ENCODE measurements around the gene ADD2. TPM values are rescaled to one million over a fixed set of nuclear protein-coding genes. Genes with fewer than 3 reads are reported as not detected.

ADD2 gene
- polyA plus RNA-seq, 4 donors: 4.2 to 7.5 (median 6.1) TPM

- no peak for DNase-seq (ENCODE audit: low read depth in 4 of 4, low spot score in 2 of 4)
These were observed 17.3 kb upstream of the ADD2 start for GRCh38 chr2:70785137-70785911.

DNA sequence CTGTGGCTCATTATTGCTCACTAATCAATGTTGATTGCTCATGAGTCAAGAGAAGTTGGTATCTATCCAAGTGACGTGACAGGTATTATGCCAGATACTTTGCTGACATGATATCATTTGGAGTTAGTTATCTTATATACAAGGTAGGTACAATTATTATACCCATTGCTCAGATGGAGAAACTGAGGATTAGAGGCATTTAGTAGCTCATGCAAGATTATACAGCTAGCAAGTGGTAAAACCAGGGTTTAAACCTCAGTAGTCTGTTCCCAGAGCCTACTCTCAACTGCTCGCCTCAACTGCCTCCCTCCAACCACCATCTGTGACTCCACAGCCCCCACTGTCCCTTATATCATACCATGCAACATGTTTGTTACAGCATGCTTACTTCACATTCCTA is 16.3 kb upstream of the ADD2 start:
- DNase-seq (ENCODE audit: low read depth in 4 of 4, low spot score in 2 of 4): no peak

- no peak for DNase-seq (ENCODE audit: low read depth in 4 of 4, low spot score in 2 of 4)
These were observed 12.0 kb upstream of the ADD2 start for GRCh38 chr2:70779911-70780545.

DNA sequence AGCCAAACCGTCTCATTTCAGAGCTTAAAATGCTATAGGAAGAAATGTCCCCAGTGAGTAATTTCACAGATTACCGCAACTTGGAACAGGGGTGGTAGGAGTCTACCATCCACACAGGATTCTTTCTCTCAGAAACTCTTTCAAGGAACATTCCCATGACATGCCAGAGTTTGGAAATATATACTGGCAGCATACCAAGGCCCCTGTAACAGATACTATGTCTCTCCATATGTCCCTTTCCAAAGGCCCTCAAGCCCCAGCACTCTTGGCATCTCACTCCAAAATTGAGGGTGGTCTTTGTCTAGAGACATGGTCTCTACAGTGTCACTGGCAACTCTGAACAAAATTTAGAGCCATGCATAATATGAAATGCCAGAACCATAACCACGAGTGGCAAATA is 11.5 kb upstream of the ADD2 start:
- no peak for DNase-seq (ENCODE audit: low read depth in 4 of 4, low spot score in 2 of 4)

DNA sequence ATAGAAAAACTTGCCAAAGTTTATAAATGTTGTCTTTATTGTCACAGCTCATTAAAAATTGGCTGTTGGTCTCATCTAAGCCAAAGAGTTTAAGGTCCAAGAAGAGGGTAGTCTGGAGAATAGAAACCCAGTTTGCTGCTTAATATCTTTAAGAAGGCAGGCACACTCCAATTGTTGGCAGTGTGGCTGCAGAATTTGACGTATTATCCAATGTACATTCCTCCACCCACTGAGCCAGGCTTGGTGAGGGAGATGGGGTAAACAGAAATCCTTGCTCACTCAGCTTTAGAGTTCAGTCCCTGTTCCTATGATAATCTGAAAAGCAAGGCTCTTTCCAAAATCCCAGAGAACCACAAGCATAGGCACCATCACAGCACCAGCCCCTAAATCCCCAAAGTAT is 10.7 kb upstream of the ADD2 start:
- no peak for DNase-seq (ENCODE audit: low read depth in 4 of 4, low spot score in 2 of 4)

- DNase-seq (ENCODE audit: low read depth in 4 of 4, low spot score in 2 of 4): no peak
These were observed 9.4 kb upstream of the ADD2 start for GRCh38 chr2:70777450-70777849.

GRCh38 chr2:70776266-70776665 is 8.3 kb upstream of the ADD2 start:
- DNase-seq (ENCODE audit: low read depth in 4 of 4, low spot score in 2 of 4): no peak

DNA sequence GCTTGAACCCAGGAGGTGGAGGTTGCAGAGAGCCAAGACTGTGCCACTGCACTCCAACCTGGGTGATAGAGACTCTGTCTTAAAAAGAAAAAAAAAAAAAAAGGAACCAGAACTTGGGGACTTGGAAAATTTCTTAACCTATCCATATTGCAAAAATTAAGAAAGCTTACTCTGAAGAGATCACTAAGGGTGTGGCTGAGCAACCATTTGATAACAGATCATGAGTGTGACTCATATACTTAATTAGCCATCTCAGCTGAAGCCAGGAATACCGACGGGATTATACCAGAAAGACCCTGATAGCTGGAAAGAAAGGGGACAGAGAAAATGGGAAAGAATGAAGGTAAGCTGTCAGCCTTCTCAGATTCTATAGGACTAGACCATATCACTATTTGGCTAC is 7.1 kb upstream of the ADD2 start:
- DNase-seq (ENCODE audit: low read depth in 4 of 4, low spot score in 2 of 4): no peak

DNA sequence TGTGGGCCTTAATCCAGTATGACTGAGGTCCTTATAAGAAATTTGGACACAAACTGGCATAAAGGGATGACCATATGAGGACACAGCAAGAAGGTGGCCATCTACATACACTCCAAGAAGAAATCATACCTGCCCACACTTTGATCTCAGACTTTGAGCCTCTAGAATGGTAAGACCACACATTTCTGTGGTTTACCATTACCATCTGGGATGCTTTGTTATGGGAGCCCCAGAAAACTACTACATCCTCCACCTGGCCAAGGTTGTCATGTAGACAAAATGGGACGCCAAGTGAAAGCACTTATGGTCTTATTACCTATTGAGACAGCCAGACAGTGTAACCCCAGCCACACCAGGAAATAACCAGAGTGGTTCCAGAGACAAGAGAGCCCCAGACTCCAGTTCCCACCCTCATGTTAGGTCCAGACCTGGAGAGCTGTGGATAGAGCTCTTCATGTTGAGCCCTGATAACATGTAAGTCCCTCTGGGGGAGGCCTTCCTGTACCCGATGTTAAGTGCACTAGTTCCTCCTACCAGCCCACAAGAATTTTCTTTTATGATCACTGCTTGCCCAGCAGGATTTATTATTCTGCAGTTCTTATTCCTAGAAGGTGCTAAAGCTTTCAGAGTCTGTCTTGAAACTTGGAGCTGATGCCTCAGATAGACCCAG is 4.6 kb upstream of the ADD2 start:
- no peak for DNase-seq (ENCODE audit: low read depth in 4 of 4, low spot score in 2 of 4)

DNA sequence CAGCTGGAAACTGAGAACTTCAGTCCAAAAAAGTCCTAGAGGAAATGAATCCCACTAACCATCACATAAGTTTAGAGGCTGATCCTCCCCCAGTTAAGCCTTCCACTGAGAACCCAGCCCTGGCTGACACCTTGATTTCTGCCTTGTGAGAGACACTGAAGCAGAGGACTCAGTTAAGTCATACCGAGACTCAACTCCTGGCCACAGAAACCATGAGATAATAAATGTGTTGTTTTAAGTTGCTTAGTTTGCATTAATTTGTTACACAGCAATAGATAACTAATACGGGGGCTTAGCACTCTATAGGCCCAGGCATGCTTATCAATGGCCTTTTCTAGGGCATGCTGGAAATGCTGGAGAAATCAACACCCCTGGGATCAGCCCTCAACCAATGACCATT is 3.4 kb upstream of the ADD2 start:
- DNase-seq (ENCODE audit: low read depth in 4 of 4, low spot score in 2 of 4): no peak

DNA sequence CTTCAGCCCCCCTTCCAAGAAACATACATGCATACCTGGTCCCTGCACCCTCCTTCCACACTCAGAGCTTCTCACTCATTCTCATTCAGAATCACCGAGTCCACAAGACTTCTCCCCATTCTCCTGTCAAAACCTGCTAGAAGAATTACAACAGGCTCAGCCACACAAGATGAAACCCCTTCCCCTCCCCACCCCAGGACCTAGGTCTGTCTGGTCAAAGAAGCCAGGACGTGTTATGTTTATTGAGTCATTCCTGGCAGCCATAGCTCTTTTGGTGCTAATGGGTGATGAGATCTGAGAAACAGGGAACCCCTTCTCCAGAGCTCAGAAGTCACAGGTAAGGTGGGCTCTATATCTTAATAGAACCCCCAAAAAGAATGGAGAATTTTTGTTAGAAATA is 1.4 kb upstream of the ADD2 start:
- no peak for DNase-seq (ENCODE audit: low read depth in 4 of 4, low spot score in 2 of 4)

- no peak for DNase-seq (ENCODE audit: low read depth in 4 of 4, low spot score in 2 of 4)
These were observed 638 bp upstream of the ADD2 start for GRCh38 chr2:70768590-70769085.

GRCh38 chr2:70767079-70767698 is 811 bp downstream of the ADD2 start:
- DNase-seq (ENCODE audit: low read depth in 4 of 4, low spot score in 2 of 4): no peak

- DNase-seq (ENCODE audit: low read depth in 4 of 4, low spot score in 2 of 4): no peak
These were observed 1.5 kb downstream of the ADD2 start for GRCh38 chr2:70766357-70767078.

GRCh38 chr2:70765507-70765906 is 2.5 kb downstream of the ADD2 start:
- DNase-seq (ENCODE audit: low read depth in 4 of 4, low spot score in 2 of 4): no peak

GRCh38 chr2:70759446-70759845 is 8.6 kb downstream of the ADD2 start:
- DNase-seq (ENCODE audit: low read depth in 4 of 4, low spot score in 2 of 4): no peak

DNA sequence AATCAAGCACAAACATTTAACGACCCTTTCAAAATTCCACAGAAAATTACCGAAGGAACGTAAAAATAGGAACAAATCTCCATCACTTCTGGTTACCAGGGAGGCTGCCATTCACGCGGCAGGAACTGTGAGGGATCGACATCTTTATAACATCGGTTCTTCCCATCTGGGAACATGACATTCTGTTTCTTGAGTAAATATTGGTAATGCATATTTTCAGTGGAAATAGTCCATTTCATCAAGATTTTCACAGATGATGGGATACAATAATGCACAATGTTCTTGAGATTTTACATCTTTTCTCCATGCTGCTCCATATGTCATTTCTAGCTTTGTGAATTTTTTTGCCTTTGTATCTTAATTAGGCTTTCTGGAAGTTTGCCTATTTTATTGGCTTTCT is 10.0 kb downstream of the ADD2 start:
- no peak for DNase-seq (ENCODE audit: low read depth in 4 of 4, low spot score in 2 of 4)

GRCh38 chr2:70757360-70757759 is 10.6 kb downstream of the ADD2 start:
- no peak for DNase-seq (ENCODE audit: low read depth in 4 of 4, low spot score in 2 of 4)

- no peak for DNase-seq (ENCODE audit: low read depth in 4 of 4, low spot score in 2 of 4)
These were observed 11.9 kb downstream of the ADD2 start for GRCh38 chr2:70756128-70756527.

- DNase-seq (ENCODE audit: low read depth in 4 of 4, low spot score in 2 of 4): no peak
These were observed 14.1 kb downstream of the ADD2 start for GRCh38 chr2:70753902-70754301.

DNA sequence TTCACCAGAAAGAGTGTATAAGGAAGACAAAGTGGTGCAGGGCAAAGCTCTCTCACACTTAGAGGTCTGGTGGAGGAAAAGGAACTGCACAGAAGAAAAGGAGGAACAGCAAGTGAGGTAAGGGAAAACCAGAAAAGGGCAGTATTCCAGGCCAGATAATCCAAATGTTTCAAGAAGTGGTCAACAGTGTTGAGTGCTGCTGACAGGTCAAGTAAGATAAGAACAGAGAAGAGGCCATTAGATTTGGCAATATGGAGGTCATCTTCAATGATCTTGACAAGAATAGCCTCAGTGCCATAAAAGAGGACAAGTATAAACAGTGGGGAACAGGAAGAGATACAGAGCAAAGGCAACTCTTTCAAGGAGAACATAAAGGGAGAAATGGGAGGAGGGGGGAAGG is 15.0 kb downstream of the ADD2 start:
- no peak for DNase-seq (ENCODE audit: low read depth in 4 of 4, low spot score in 2 of 4)
